ENCODE results near the gene ITGB1BP2.
"Not testable (repeated sequence)": the region's sequence is repeated elsewhere in the genome, so short reads cannot be mapped to it uniquely, and the experiment has no call there.

Gene ITGB1BP2

DNA sequence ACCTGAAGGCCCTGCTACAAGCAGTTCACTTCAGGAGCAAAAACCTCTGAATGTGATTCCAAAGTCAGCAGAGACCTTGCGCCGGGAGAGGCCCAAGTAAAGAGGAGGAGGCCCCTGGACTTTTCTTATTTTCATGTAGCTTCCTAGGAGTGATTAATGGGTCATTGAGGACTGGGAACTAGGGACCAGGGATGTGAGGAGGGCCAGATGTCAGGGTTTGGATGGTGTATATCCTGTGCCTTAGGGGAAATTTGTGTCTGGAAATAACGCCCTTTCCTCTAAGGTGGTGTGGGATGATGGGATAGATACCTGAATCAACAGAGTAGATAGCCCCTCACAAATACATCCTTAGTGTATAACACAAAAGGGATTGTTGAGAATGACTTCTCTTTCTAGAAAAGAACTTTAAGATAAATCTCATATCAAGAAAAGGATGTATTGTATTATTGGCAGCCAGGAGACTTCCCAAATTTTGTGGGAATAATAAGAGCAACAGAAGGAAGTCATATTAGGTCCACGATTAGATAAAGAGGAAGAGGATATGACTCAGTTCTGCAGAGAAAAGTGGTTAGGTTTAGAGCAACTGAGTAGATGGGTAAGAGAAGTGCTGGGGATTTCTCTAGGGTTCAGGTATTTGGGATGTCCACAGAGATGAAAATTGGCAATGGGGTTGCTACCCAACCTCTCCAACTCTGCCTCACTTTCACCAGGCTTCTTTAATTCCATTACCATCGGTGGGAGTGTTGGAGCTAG is 1.1 kb downstream of the ITGB1BP2 start:
- DNase-seq = no peak

DNA sequence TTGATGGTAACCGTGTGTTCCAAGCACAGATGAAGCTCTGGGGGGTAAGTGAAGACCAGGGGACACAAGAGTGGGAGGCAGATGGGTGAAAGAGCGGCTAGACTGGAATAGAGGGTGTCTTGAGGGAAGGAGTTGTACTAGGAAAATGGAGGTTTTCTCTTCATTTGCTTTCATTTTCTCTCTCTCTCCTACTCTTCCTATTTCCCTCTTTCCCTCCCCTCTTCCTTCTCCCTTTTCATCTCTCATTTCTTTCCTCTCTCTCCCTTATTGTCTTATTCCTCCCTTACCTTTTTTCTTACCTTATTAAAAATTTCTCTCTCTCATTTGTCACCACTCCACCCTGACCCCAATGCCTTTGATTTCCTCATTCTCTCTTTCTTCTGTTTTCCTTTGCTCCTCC is 3.0 kb downstream of the ITGB1BP2 start:
- DNase-seq = no peak

DNA sequence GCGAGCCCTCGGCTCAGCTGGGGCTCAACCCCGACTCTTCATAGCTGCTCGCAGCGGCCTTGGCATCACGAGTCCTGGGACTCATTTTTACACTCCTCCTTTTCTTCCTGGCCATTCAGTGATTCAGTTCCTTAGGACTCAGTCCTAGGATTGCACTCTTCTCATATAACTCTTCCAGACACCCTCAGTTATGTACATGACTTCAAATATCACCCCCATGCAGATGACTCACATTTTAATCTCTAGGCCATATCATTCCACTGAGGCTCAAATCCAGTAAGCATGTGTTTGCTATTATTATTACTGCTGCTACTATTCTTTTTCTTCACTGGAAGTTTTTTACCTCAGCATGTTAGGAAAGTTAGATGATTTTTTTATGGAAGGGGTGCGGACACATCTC is 14.4 kb downstream of the ITGB1BP2 start:
- no peak for DNase-seq

- not testable (repeated sequence) for DNase-seq
These were observed 15.4 kb downstream of the ITGB1BP2 start for GRCh38 chrX:71316959-71317358.

GRCh38 chrX:71320126-71320525 is 18.6 kb downstream of the ITGB1BP2 start:
- DNase-seq = no peak

GRCh38 chrX:71321731-71322130 is 20.2 kb downstream of the ITGB1BP2 start:
- no peak for DNase-seq

DNA sequence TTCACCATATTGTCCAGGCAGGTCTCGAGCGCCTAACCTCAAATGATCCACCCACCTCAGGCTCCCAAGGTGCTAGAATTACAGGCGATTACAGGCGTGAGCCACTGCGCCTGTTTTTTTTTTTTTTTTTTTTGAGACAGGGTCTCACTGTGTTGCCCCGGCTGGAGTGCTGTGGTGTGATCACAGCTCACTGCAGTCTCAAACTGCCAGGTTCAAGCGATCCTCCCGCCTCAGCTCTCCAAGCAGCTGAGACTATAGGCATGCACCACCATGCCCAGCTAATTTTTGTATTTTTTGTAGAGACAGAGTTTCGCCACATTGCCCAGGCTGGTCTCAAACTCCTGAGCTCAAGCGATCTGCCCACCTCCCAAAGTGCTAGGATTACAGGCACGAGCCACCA is 22.9 kb downstream of the ITGB1BP2 start:
- DNase-seq = not testable (repeated sequence)

DNA sequence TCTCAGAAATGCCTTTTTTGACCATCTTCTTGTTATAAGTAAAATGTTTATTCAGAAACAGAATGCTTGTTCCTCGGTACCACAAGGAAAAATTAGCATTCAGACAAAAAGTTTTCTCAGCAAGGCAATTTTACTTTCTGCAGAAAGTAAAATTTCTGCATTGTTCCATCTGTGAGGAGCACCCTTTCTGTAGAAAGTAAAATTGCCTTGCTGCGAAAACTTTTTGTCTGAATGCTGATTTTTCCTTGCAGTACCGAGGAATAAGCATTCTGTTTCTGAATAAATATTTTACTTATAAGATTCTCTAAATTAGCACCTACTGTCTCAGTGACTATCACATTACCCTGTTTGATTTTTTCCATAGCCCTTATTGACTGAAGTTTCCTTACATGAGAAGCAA is 24.8 kb downstream of the ITGB1BP2 start:
- no peak for DNase-seq

DNA sequence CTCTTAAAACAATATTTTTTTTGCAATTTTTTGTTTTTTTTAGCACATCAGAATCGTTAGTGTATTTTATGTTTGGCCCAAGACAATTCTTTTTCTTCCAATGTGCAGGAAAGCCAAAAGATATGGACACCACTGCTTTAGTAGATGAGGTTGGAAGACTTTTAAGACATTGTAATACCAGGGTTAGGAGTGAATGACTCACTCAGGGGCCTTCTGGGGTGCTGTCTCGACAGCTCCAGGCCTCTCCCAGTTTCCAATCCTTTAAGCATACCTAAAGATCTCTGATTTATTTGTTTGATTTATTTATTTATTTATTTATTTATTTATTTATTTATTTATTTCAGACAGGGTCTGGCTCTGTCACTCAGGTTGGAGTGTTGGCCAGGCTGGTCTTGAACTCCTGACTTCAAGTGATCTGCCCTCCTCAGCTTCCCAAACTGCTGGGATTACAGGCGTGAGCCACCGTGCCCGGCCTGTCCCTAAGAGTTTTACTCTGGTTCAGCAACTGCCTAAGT is 47.7 kb downstream of the ITGB1BP2 start:
- not testable (repeated sequence) for DNase-seq

- DNase-seq = not testable (repeated sequence)
These were observed 48.3 kb downstream of the ITGB1BP2 start for GRCh38 chrX:71349867-71350266.

GRCh38 chrX:71352439-71352838 is 50.9 kb downstream of the ITGB1BP2 start:
- not testable (repeated sequence) for DNase-seq

Measured in NCI-H1092 (cell line).